GM23248 (cell line): ENCODE data around the gene CACNA1D. TPM values are rescaled to one million over a fixed set of nuclear protein-coding genes. Genes with fewer than 3 reads are reported as not detected.

Source experiments
- DNase-seq: peaks from one replicate; pipeline ENCODE4 v3.0.0-alpha.2; 2015
- H2AFZ ChIP-seq: fragments of 200-600 bp; sonication (generic); 2 replicates; pipeline ENCODE4 v1.6.1; 2016; ENCODE audit warnings: antibody characterized with exemption
- H3F3A ChIP-seq: fragments of 200-600 bp; sonication (generic); 2 replicates; pipeline ENCODE4 v1.6.1; 2016; ENCODE audit warnings: mild to moderate bottlenecking, antibody characterized with exemption, mixed run types; ENCODE audit not compliant: insufficient read depth
- H3K27ac ChIP-seq: fragments of 200-600 bp; sonication (generic); 2 replicates; pipeline ENCODE4 v1.5.1; 2016; ENCODE audit warnings: mild to moderate bottlenecking
- H3K27me3 ChIP-seq: fragments of 200-600 bp; sonication (generic); replicated peaks from 2 replicates; pipeline ENCODE4 v1.6.1; 2016; ENCODE audit warnings: mild to moderate bottlenecking; ENCODE audit not compliant: insufficient read depth
- H3K36me3 ChIP-seq: fragments of 200-600 bp; sonication (generic); 2 replicates; pipeline ENCODE4 v1.6.1; 2016; ENCODE audit warnings: low read depth, mild to moderate bottlenecking
- H3K4me1 ChIP-seq: fragments of 200-600 bp; sonication (generic); 2 replicates; pipeline ENCODE4 v1.6.1; 2016; ENCODE audit warnings: mild to moderate bottlenecking; ENCODE audit not compliant: insufficient read depth
- H3K4me2 ChIP-seq: fragments of 200-600 bp; sonication (generic); one replicate; pipeline ENCODE4 v1.6.1; 2016; ENCODE audit warnings: mild to moderate bottlenecking; ENCODE audit not compliant: unreplicated experiment
- H3K4me3 ChIP-seq: fragments of 200-600 bp; sonication (generic); 2 replicates; pipeline ENCODE4 v1.5.1; 2016; ENCODE audit warnings: mild to moderate bottlenecking
- H3K79me2 ChIP-seq: fragments of 200-600 bp; sonication (generic); 2 replicates; pipeline ENCODE4 v1.6.1; 2016; ENCODE audit warnings: mild to moderate bottlenecking; ENCODE audit not compliant: insufficient read depth
- H3K9ac ChIP-seq: fragments of 200-600 bp; sonication (generic); 2 replicates; pipeline ENCODE4 v1.6.1; 2016; ENCODE audit warnings: mild to moderate bottlenecking
- H3K9me2 ChIP-seq: fragments of 200-600 bp; sonication (generic); 2 replicates; pipeline ENCODE4 v1.6.1; 2016; ENCODE audit warnings: mixed run types, mild to moderate bottlenecking, moderate library complexity; ENCODE audit not compliant: insufficient read depth
- H3K9me3 ChIP-seq: fragments of 200-600 bp; sonication (generic); one replicate; pipeline ENCODE4 v1.6.1; 2017; ENCODE audit warnings: low read depth
- H4K20me1 ChIP-seq: fragments of 200-600 bp; sonication (generic); 2 replicates; pipeline ENCODE4 v1.6.0; 2016; ENCODE audit not compliant: insufficient read depth
- EZH2 ChIP-seq: fragments of 200-600 bp; sonication (generic); IDR thresholded peaks from 2 replicates; pipeline ENCODE4 v1.6.1; 2018; ENCODE audit warnings: antibody characterized with exemption, mild to moderate bottlenecking; ENCODE audit not compliant: insufficient read depth, poor library complexity, severe bottlenecking
- EZH2phosphoT487 ChIP-seq: fragments of 200-600 bp; sonication (generic); IDR thresholded peaks from 2 replicates; pipeline ENCODE4 v1.6.1; 2018; ENCODE audit warnings: antibody characterized with exemption, moderate library complexity, mild to moderate bottlenecking, low read depth; ENCODE audit not compliant: insufficient read depth
- WGBS, 2 experiments: methylation state at CpG; one replicate each; pipeline ENCODE4 v1.1.6; 2015 to 2017; ENCODE audit warnings: low lambda C conversion rate in 2 of 2, low coverage in 1 of 2; ENCODE audit errors: missing lambda C conversion rate in 2 of 2; 5-methylcytosine and 5-hydroxymethylcytosine counted together
- in situ Hi-C: fragments of 300-500 bp; cut with MboI; formaldehyde crosslinking; loops from 2 replicates; pipeline ENCODE4 v1.15.0; 2020
- polyA plus RNA-seq: library from polyadenylated mRNA; unstranded; fragments of >200 nt; fragmentation: Nextera tagmentation; extraction: Ambion mirVana; gene quantifications from 2 replicates; pipeline ENCODE4 v1.2.1, GENCODE V29; 2016
- total RNA-seq: library from RNA; depleted of rRNA; stranded (reverse); fragments of >200 nt; shearing (Covaris generic); gene quantifications from 2 replicates; pipeline ENCODE4 v1.2.3, GENCODE V29; 2014

The CACNA1D gene
- total and polyA plus RNA-seq, 2 experiments from 2014 or later: not detected

- in situ Hi-C loops: no loop called here
- H3K79me2 ChIP-seq: no peaks in the 10 kb centered on the region
- no peaks in the 10 kb centered on the region for H3K4me1 ChIP-seq
- H3K9ac ChIP-seq: no peak overlapping the region
- H3K36me3 ChIP-seq: no peaks in the 10 kb centered on the region
- 0 out of 2 replicates have a peak, but pooled peaks cover 8% of the 10 kb centered on the region for H3K27me3 ChIP-seq
- 0% methylated on average over 1 of the region's 1 CpG for WGBS, 2 experiments
- H3K9me3 ChIP-seq: no peaks in the 10 kb centered on the region
- no peak overlapping the region for H3K4me3 ChIP-seq
- no peak overlapping the region for H2AFZ ChIP-seq
- no peak overlapping the region for H3K27ac ChIP-seq
- H4K20me1 ChIP-seq: no peaks in the 10 kb centered on the region
- TF ChIP-seq EZH2phosphoT487 (no peak), EZH2 (no peak)
- H3K9me2 ChIP-seq: no peaks in the 10 kb centered on the region
- H3F3A ChIP-seq: no peaks in the 10 kb centered on the region
- DNase-seq: no peak
- H3K4me2 ChIP-seq: no peak overlapping the region
Observed at GRCh38 chr3:53606793-53607192, 112.4 kb downstream of the CACNA1D start.

- H3K27ac ChIP-seq: no peak overlapping the region
- in situ Hi-C loops: no loop called here
- no peaks in the 10 kb centered on the region for H3K36me3 ChIP-seq
- no peak overlapping the region for H3K4me3 ChIP-seq
- H3K27me3 ChIP-seq: no peaks in the 10 kb centered on the region; the same call in none of the 2 replicates
- H3K9me2 ChIP-seq: no peaks in the 10 kb centered on the region
- TF ChIP-seq EZH2: no peak
- TF ChIP-seq EZH2phosphoT487: no peak
- H3K9ac ChIP-seq: no peak overlapping the region
- no peaks in the 10 kb centered on the region for H3K4me1 ChIP-seq
- DNase-seq: no peak
- H4K20me1 ChIP-seq: no peaks in the 10 kb centered on the region
- no peaks in the 10 kb centered on the region for H3F3A ChIP-seq
- H2AFZ ChIP-seq: no peak overlapping the region
- no peaks in the 10 kb centered on the region for H3K79me2 ChIP-seq
- H3K4me2 ChIP-seq: no peak overlapping the region
- no peaks in the 10 kb centered on the region for H3K9me3 ChIP-seq
- 30 to 31% methylated on average over 5 of the region's 5 CpGs for WGBS, 2 experiments
Observed at GRCh38 chr3:53612508-53612907, 118.1 kb downstream of the CACNA1D start.

GRCh38 chr3:53613125-53613524 is 118.7 kb downstream of the CACNA1D start:
- Histone ChIP-seq H3K27ac (no peak overlapping the region), H3K79me2 (no peaks in the 10 kb centered on the region), H4K20me1 (no peaks in the 10 kb centered on the region), H3K9ac (no peak overlapping the region), H3K9me3 (no peaks in the 10 kb centered on the region), H3K4me1 (no peaks in the 10 kb centered on the region), H3K4me2 (no peak overlapping the region), H3K36me3 (no peaks in the 10 kb centered on the region), H3F3A (no peaks in the 10 kb centered on the region), H2AFZ (no peak overlapping the region), H3K9me2 (no peaks in the 10 kb centered on the region), H3K27me3 (no peaks in the 10 kb centered on the region; the same call in none of the 2 replicates), H3K4me3 (no peak overlapping the region)
- in situ Hi-C loops: no loop called here
- TF ChIP-seq EZH2 (no peak), EZH2phosphoT487 (no peak)
- DNase-seq: no peak
- 2 to 5% methylated on average over 3 of the region's 3 CpGs for WGBS, 2 experiments

GRCh38 chr3:53614307-53614706 is 119.9 kb downstream of the CACNA1D start:
- Histone ChIP-seq H3F3A (no peaks in the 10 kb centered on the region), H3K27me3 (no peaks in the 10 kb centered on the region; the same call in none of the 2 replicates), H3K79me2 (no peaks in the 10 kb centered on the region), H3K27ac (no peak overlapping the region), H2AFZ (no peak overlapping the region), H3K36me3 (no peaks in the 10 kb centered on the region), H3K9ac (no peak overlapping the region), H3K9me2 (no peaks in the 10 kb centered on the region), H4K20me1 (no peaks in the 10 kb centered on the region), H3K9me3 (no peaks in the 10 kb centered on the region), H3K4me2 (no peak overlapping the region), H3K4me1 (no peaks in the 10 kb centered on the region), H3K4me3 (no peak overlapping the region)
- TF ChIP-seq EZH2phosphoT487 (no peak), EZH2 (no peak)
- DNase-seq: no peak
- 36 to 43% methylated on average over 5 of the region's 5 CpGs for WGBS, 2 experiments
- in situ Hi-C loops: no loop called here

- Histone ChIP-seq H3K36me3 (no peaks in the 10 kb centered on the region), H3K79me2 (no peaks in the 10 kb centered on the region), H3K27ac (no peak overlapping the region), H3K9me3 (no peaks in the 10 kb centered on the region), H3K9ac (no peak overlapping the region), H4K20me1 (no peaks in the 10 kb centered on the region), H3K4me1 (no peaks in the 10 kb centered on the region), H2AFZ (no peak overlapping the region), H3F3A (no peaks in the 10 kb centered on the region), H3K27me3 (peaks cover 2% of the 10 kb centered on the region), H3K9me2 (no peaks in the 10 kb centered on the region), H3K4me2 (no peak overlapping the region), H3K4me3 (no peak overlapping the region)
- TF ChIP-seq EZH2 (no peak), EZH2phosphoT487 (no peak)
- WGBS, 2 experiments: 4 to 9% methylated on average over 5 of the region's 5 CpGs
- DNase-seq: no peak
- in situ Hi-C loops: no loop called here
Observed at GRCh38 chr3:53616321-53616720, 121.9 kb downstream of the CACNA1D start.
